HCT116 (cell line): ENCODE results near the gene RMDN3.

Experiments used
- EGR1 ChIP-seq: IDR thresholded peaks from 2 replicates; pipeline ENCODE4 v1.6.1; 2012; ENCODE audit warnings: low read depth
- EZH2 ChIP-seq: fragments of 200-600 bp; sonication (generic); IDR thresholded peaks from 2 replicates; pipeline ENCODE4 v1.6.1; 2017; ENCODE audit warnings: antibody characterized with exemption, mixed run types
- MAX ChIP-seq: IDR thresholded peaks from 2 replicates; pipeline ENCODE4 v1.6.1; 2012
- SIN3A ChIP-seq: IDR thresholded peaks from 2 replicates; pipeline ENCODE4 v1.6.1; 2012; ENCODE audit warnings: low read depth

- TF ChIP-seq MAX (no peak), SIN3A (no peak), EZH2 (no peak), EGR1 (no peak)
Measured at GRCh38 chr15:40696228-40696627, 58.8 kb downstream of the RMDN3 start.
